ENCODE measurements around the gene ABCG8. TPM values are rescaled to one million over a fixed set of nuclear protein-coding genes. Genes with fewer than 3 reads are reported as not detected.

ABCG8 gene
- total RNA-seq, 1 experiment from 2014 or later, result not detected

- intact Hi-C loops (cut with micrococcal nuclease), result no loop called here
These were observed 27.9 kb upstream of the ABCG8 start for GRCh38 chr2:43810888-43811287.

GRCh38 chr2:43812006-43812405 lies 26.8 kb upstream of the ABCG8 start:
- Mint-ChIP-seq H3K4me3 (ENCODE audit: unreplicated experiment) (no peak overlapping the region), H3K36me3 (ENCODE audit: insufficient read depth, unreplicated experiment) (peaks cover 16% of the 10 kb centered on the region), H3K4me1 (ENCODE audit: insufficient read depth, unreplicated experiment) (no peaks in the 10 kb centered on the region), H3K9me3 (ENCODE audit: unreplicated experiment) (no peaks in the 10 kb centered on the region), H3K27me3 (ENCODE audit: insufficient read depth, unreplicated experiment) (no peaks in the 10 kb centered on the region), H3K27ac (ENCODE audit: low read depth, unreplicated experiment) (no peak overlapping the region)
- ChIA-PET CTCF (interaction anchor here (0.5 to 0.8 kb wide), 2 partner anchors 8 to 155 kb away, joined by 3 read pairs; no protein-coding TSS in a partner anchor), POLR2A (interaction anchor here (0.7 kb wide), 2 partner anchors 110 to 957 kb away, joined by 3 to 9 read pairs; no protein-coding TSS in a partner anchor)
- no TSS peak for BruUV-seq (replicated peaks)
- intact Hi-C loops (cut with micrococcal nuclease), result no loop called here
- TF ChIP-seq, protein P1, sequence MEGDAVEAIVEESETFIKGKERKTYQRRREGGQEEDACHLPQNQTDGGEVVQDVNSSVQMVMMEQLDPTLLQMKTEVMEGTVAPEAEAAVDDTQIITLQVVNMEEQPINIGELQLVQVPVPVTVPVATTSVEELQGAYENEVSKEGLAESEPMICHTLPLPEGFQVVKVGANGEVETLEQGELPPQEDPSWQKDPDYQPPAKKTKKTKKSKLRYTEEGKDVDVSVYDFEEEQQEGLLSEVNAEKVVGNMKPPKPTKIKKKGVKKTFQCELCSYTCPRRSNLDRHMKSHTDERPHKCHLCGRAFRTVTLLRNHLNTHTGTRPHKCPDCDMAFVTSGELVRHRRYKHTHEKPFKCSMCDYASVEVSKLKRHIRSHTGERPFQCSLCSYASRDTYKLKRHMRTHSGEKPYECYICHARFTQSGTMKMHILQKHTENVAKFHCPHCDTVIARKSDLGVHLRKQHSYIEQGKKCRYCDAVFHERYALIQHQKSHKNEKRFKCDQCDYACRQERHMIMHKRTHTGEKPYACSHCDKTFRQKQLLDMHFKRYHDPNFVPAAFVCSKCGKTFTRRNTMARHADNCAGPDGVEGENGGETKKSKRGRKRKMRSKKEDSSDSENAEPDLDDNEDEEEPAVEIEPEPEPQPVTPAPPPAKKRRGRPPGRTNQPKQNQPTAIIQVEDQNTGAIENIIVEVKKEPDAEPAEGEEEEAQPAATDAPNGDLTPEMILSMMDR (IDR thresholded peaks at IDR 0.05; ENCODE audit: unreplicated experiment), result no peak
- no peak for DNase-seq (ENCODE audit: unreplicated experiment)

More at GRCh38 chr2:43810888-43811287, 27.9 kb upstream of the ABCG8 start:
- ChIA-PET CTCF (no interaction called here), POLR2A (no interaction called here)
- Mint-ChIP-seq H3K9me3 (ENCODE audit: unreplicated experiment) (no peaks in the 10 kb centered on the region), H3K36me3 (ENCODE audit: insufficient read depth, unreplicated experiment) (peaks cover 23% of the 10 kb centered on the region), H3K27me3 (ENCODE audit: insufficient read depth, unreplicated experiment) (no peaks in the 10 kb centered on the region), H3K4me1 (ENCODE audit: insufficient read depth, unreplicated experiment) (no peaks in the 10 kb centered on the region), H3K4me3 (ENCODE audit: unreplicated experiment) (no peak overlapping the region), H3K27ac (ENCODE audit: low read depth, unreplicated experiment) (no peak overlapping the region)
- DNase-seq (ENCODE audit: unreplicated experiment), result no peak
- TF ChIP-seq, protein P1 (IDR thresholded peaks at IDR 0.05; ENCODE audit: unreplicated experiment), result no peak
- no TSS peak for BruUV-seq (replicated peaks)

- H3K4me1 Mint-ChIP-seq (ENCODE audit: insufficient read depth, unreplicated experiment), result no peaks in the 10 kb centered on the region
- no peak for DNase-seq (ENCODE audit: unreplicated experiment)
- CTCF ChIA-PET, result no interaction called here
- POLR2A ChIA-PET, result interaction anchor here (0.7 to 1.6 kb wide), 2 partner anchors 11 to 61 kb away, joined by 3 to 5 read pairs; no protein-coding TSS in a partner anchor
- BruUV-seq (replicated peaks), result no TSS peak
- H3K27ac Mint-ChIP-seq (ENCODE audit: low read depth, unreplicated experiment), result no peak overlapping the region
- TF ChIP-seq, protein P1 (IDR thresholded peaks at IDR 0.05; ENCODE audit: unreplicated experiment), result no peak
- H3K4me3 Mint-ChIP-seq (ENCODE audit: unreplicated experiment), result no peak overlapping the region
- intact Hi-C loops (cut with micrococcal nuclease), result no loop called here
- H3K9me3 Mint-ChIP-seq (ENCODE audit: unreplicated experiment), result no peaks in the 10 kb centered on the region
- peaks cover 8% of the 10 kb centered on the region for H3K36me3 Mint-ChIP-seq (ENCODE audit: insufficient read depth, unreplicated experiment)
- H3K27me3 Mint-ChIP-seq (ENCODE audit: insufficient read depth, unreplicated experiment), result no peaks in the 10 kb centered on the region
These were observed 25.8 kb upstream of the ABCG8 start for GRCh38 chr2:43812947-43813346.

DNA sequence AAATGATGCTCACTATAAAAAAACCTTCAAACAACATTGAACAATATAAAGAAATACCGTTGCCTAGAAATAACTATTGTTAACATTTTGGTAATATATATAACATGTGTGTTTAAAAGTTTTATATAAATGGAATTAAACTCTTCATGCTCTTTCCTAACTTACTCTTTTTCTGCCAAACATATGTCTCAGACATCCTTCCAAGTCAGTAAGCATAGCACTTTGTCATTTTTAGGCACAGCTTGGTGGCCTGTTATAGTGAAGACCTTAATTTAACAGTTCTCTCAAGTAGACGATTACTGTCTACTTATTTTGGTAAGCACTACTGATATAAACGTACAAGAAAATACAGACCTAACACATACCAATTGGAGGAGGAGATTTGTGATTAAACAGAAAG lies 24.1 kb upstream of the ABCG8 start:
- Mint-ChIP-seq H3K27ac (ENCODE audit: low read depth, unreplicated experiment) (no peak overlapping the region), H3K4me1 (ENCODE audit: insufficient read depth, unreplicated experiment) (no peaks in the 10 kb centered on the region), H3K9me3 (ENCODE audit: unreplicated experiment) (no peaks in the 10 kb centered on the region), H3K27me3 (ENCODE audit: insufficient read depth, unreplicated experiment) (no peaks in the 10 kb centered on the region), H3K4me3 (ENCODE audit: unreplicated experiment) (no peak overlapping the region), H3K36me3 (ENCODE audit: insufficient read depth, unreplicated experiment) (peaks cover 6% of the 10 kb centered on the region)
- BruUV-seq (replicated peaks), result no TSS peak
- ChIA-PET CTCF (no interaction called here), POLR2A (no interaction called here)
- TF ChIP-seq, protein P1 (IDR thresholded peaks at IDR 0.05; ENCODE audit: unreplicated experiment), result no peak
- intact Hi-C loops (cut with micrococcal nuclease), result no loop called here
- DNase-seq (ENCODE audit: unreplicated experiment), result no peak

All from MCF 10A (cell line).